Daoy (cell line): Measurements from ENCODE around the gene PICK1. TPM values are rescaled to one million over a fixed set of nuclear protein-coding genes. Genes with fewer than 3 reads are reported as not detected.
A peak's percentile ranks its signal among the peaks of the same experiment; 100 is the strongest.

Source experiments
- DNase-seq: peaks from one replicate; pipeline ENCODE4 v3.0.0-alpha.2; 2015; ENCODE audit warnings: low read depth
- total RNA-seq: library from RNA; depleted of rRNA; stranded (reverse); fragments of >200 nt; shearing (Covaris generic); gene quantifications from 2 replicates; pipeline ENCODE4 v1.2.3, GENCODE V29; 2014; rRNA removed

PICK1 gene
- 19.4 and 28.8 TPM in 2 replicates for total RNA-seq

- peak; percentile 92 for DNase-seq
Measured at GRCh38 chr22:38056969-38057891, at the start of gene PICK1. PICK1 (plus strand) TSS chr22:38057404; CDS start chr22:38057810, 406 bp downstream.

- no peak for DNase-seq
Measured at GRCh38 chr22:38009000-38009806, 48.0 kb upstream of the PICK1 start.

- no peak for DNase-seq
Measured at GRCh38 chr22:38012604-38013072, 44.6 kb upstream of the PICK1 start.

- no peak for DNase-seq
Measured at GRCh38 chr22:38014083-38014482, 43.1 kb upstream of the PICK1 start.

- DNase-seq = no peak
Measured at GRCh38 chr22:38016182-38017151, 40.7 kb upstream of the PICK1 start.

GRCh38 chr22:38017272-38017920, 39.8 kb upstream of the PICK1 start:
- peak; percentile 58 for DNase-seq

- no peak for DNase-seq
Measured at GRCh38 chr22:38017939-38018885, 39.0 kb upstream of the PICK1 start.

- DNase-seq = no peak
Measured at GRCh38 chr22:38018938-38019827, 38.0 kb upstream of the PICK1 start.

GRCh38 chr22:38021206-38021605, 36.0 kb upstream of the PICK1 start:
- DNase-seq = no peak

- DNase-seq = no peak
Measured at GRCh38 chr22:38023045-38023444, 34.2 kb upstream of the PICK1 start.

GRCh38 chr22:38025514-38025913, 31.7 kb upstream of the PICK1 start:
- DNase-seq = no peak

GRCh38 chr22:38026130-38027111, 30.8 kb upstream of the PICK1 start:
- DNase-seq = no peak

GRCh38 chr22:38027487-38027886, 29.7 kb upstream of the PICK1 start:
- no peak for DNase-seq

- no peak for DNase-seq
Measured at GRCh38 chr22:38028344-38029130, 28.7 kb upstream of the PICK1 start.

- DNase-seq = no peak
Measured at GRCh38 chr22:38029370-38029769, 27.8 kb upstream of the PICK1 start.

- DNase-seq = no peak
Measured at GRCh38 chr22:38029901-38030300, 27.3 kb upstream of the PICK1 start.
